ENCODE data around the gene LRRC19.

LRRC19 gene

GRCh38 chr9:26975728-26976707 is 29.5 kb downstream of the LRRC19 start:
- Histone ChIP-seq H2BK5ac (ENCODE audit: low read length) (no peak overlapping the region), H3K18ac (ENCODE audit: low read length) (peak overlapping the region; percentile 79), H3K4me1 (ENCODE audit: control insufficient read depth in 2 of 2, insufficient read depth in 1 of 2, low read depth in 1 of 2, low read length in 2 of 2) (no peaks in the 10 kb centered on the region), H3K4ac (ENCODE audit: low read length) (no peak overlapping the region), H2AK5ac (ENCODE audit: low read depth, low read length) (no peak overlapping the region), H3K79me1 (ENCODE audit: low read depth, low read length) (peaks cover 1% of the 10 kb centered on the region), H3K27ac (replicated peaks; ENCODE audit: low read length) (peak overlapping the region; percentile 82), H4K91ac (ENCODE audit: low read depth, low read length, poor library complexity) (no peak overlapping the region), H4K8ac (ENCODE audit: low read depth, low read length) (no peak overlapping the region), H2BK15ac (ENCODE audit: low read length) (no peak overlapping the region), H2BK120ac (ENCODE audit: low read depth, low read length) (no peak overlapping the region), H3K9me3 (replicated peaks in 1 of 2; ENCODE audit: control insufficient read depth in 2 of 2, insufficient read depth in 1 of 2, low read depth in 1 of 2, low read length in 2 of 2) (peaks cover 3 to 11% of the 10 kb centered on the region in 2 donors), H3K27me3 (ENCODE audit: control insufficient read depth in 3 of 3, insufficient read depth in 3 of 3, low read depth in 1 of 3, low read length in 3 of 3) (no peaks in the 10 kb centered on the region), H3K36me3 (replicated peaks in 1 of 2; ENCODE audit: control insufficient read depth in 2 of 2, insufficient read depth in 2 of 2, low read length in 2 of 2) (peaks cover 2 to 22% of the 10 kb centered on the region in 2 donors), H3K9ac (ENCODE audit: low read depth, low read length, poor library complexity) (no peak overlapping the region), H3K23ac (ENCODE audit: low read depth, low read length, poor library complexity) (no peak overlapping the region), H3K14ac (ENCODE audit: low read length) (no peak overlapping the region), H3K4me2 (ENCODE audit: insufficient read depth, low read length, poor library complexity, severe bottlenecking) (no peak overlapping the region), H2BK12ac (ENCODE audit: low read length) (no peak overlapping the region), H2AFZ (ENCODE audit: low read length) (peak overlapping the region; percentile 32), H3K4me3 (ENCODE audit: low read length in 2 of 2) (no peak overlapping the region)
- WGBS, 2 donors (ENCODE audit: extremely low coverage in 2 of 2, insufficient read length in 2 of 2, insufficient replicate concordance in 1 of 2), result no CpG with 5 or more reads among the region's 18 CpGs
- DNase-seq (ENCODE audit: low spot score), result peak; percentile 30

- Histone ChIP-seq H2AFZ (ENCODE audit: low read length) (no peak overlapping the region), H3K27ac (replicated peaks; ENCODE audit: low read length) (peak overlapping the region; percentile 82), H3K18ac (ENCODE audit: low read length) (no peak overlapping the region), H3K14ac (ENCODE audit: low read length) (no peak overlapping the region), H4K8ac (ENCODE audit: low read depth, low read length) (no peak overlapping the region), H2BK5ac (ENCODE audit: low read length) (no peak overlapping the region), H3K27me3 (ENCODE audit: control insufficient read depth in 3 of 3, insufficient read depth in 3 of 3, low read depth in 1 of 3, low read length in 3 of 3) (no peaks in the 10 kb centered on the region), H3K36me3 (replicated peaks in 1 of 2; ENCODE audit: control insufficient read depth in 2 of 2, insufficient read depth in 2 of 2, low read length in 2 of 2) (peaks cover 0 to 17% of the 10 kb centered on the region in 2 donors), H3K9ac (ENCODE audit: low read depth, low read length, poor library complexity) (no peak overlapping the region), H2BK120ac (ENCODE audit: low read depth, low read length) (no peak overlapping the region), H3K9me3 (replicated peaks in 1 of 2; ENCODE audit: control insufficient read depth in 2 of 2, insufficient read depth in 1 of 2, low read depth in 1 of 2, low read length in 2 of 2) (peaks cover 3 to 11% of the 10 kb centered on the region in 2 donors), H3K4me2 (ENCODE audit: insufficient read depth, low read length, poor library complexity, severe bottlenecking) (no peak overlapping the region), H2BK15ac (ENCODE audit: low read length) (no peak overlapping the region), H3K4me3 (ENCODE audit: low read length in 2 of 2) (no peak overlapping the region), H3K23ac (ENCODE audit: low read depth, low read length, poor library complexity) (no peak overlapping the region), H4K91ac (ENCODE audit: low read depth, low read length, poor library complexity) (no peak overlapping the region), H3K79me1 (ENCODE audit: low read depth, low read length) (peaks cover 1% of the 10 kb centered on the region), H2AK5ac (ENCODE audit: low read depth, low read length) (no peak overlapping the region), H2BK12ac (ENCODE audit: low read length) (no peak overlapping the region), H3K4me1 (ENCODE audit: control insufficient read depth in 2 of 2, insufficient read depth in 1 of 2, low read depth in 1 of 2, low read length in 2 of 2) (no peaks in the 10 kb centered on the region), H3K4ac (ENCODE audit: low read length) (no peak overlapping the region)
- WGBS, 2 donors (ENCODE audit: extremely low coverage in 2 of 2, insufficient read length in 2 of 2, insufficient replicate concordance in 1 of 2), result no CpG with 5 or more reads among the region's 4 CpGs
- no peak for DNase-seq (ENCODE audit: low spot score)
These were observed 30.5 kb downstream of the LRRC19 start for GRCh38 chr9:26974927-26975326.

- Histone ChIP-seq H2BK12ac (ENCODE audit: low read length) (no peak overlapping the region), H3K36me3 (replicated peaks in 1 of 2; ENCODE audit: control insufficient read depth in 2 of 2, insufficient read depth in 2 of 2, low read length in 2 of 2) (peaks cover 0 to 15% of the 10 kb centered on the region in 2 donors), H2AK5ac (ENCODE audit: low read depth, low read length) (no peak overlapping the region), H4K91ac (ENCODE audit: low read depth, low read length, poor library complexity) (no peak overlapping the region), H3K27ac (replicated peaks; ENCODE audit: low read length) (no peak overlapping the region), H3K23ac (ENCODE audit: low read depth, low read length, poor library complexity) (no peak overlapping the region), H2AFZ (ENCODE audit: low read length) (no peak overlapping the region), H3K4ac (ENCODE audit: low read length) (no peak overlapping the region), H3K79me1 (ENCODE audit: low read depth, low read length) (peaks cover 1% of the 10 kb centered on the region), H3K4me2 (ENCODE audit: insufficient read depth, low read length, poor library complexity, severe bottlenecking) (no peak overlapping the region), H3K4me1 (ENCODE audit: control insufficient read depth in 2 of 2, insufficient read depth in 1 of 2, low read depth in 1 of 2, low read length in 2 of 2) (no peaks in the 10 kb centered on the region), H3K18ac (ENCODE audit: low read length) (no peak overlapping the region), H3K4me3 (ENCODE audit: low read length in 2 of 2) (no peak overlapping the region), H3K14ac (ENCODE audit: low read length) (no peak overlapping the region), H2BK5ac (ENCODE audit: low read length) (no peak overlapping the region), H2BK15ac (ENCODE audit: low read length) (no peak overlapping the region), H3K27me3 (ENCODE audit: control insufficient read depth in 3 of 3, insufficient read depth in 3 of 3, low read depth in 1 of 3, low read length in 3 of 3) (no peaks in the 10 kb centered on the region), H3K9ac (ENCODE audit: low read depth, low read length, poor library complexity) (no peak overlapping the region), H3K9me3 (replicated peaks in 1 of 2; ENCODE audit: control insufficient read depth in 2 of 2, insufficient read depth in 1 of 2, low read depth in 1 of 2, low read length in 2 of 2) (peaks cover 3 to 11% of the 10 kb centered on the region in 2 donors), H4K8ac (ENCODE audit: low read depth, low read length) (no peak overlapping the region), H2BK120ac (ENCODE audit: low read depth, low read length) (no peak overlapping the region)
- no CpG with 5 or more reads among the region's 5 CpGs for WGBS, 2 donors (ENCODE audit: extremely low coverage in 2 of 2, insufficient read length in 2 of 2, insufficient replicate concordance in 1 of 2)
- DNase-seq (ENCODE audit: low spot score), result no peak
These were observed 31.5 kb downstream of the LRRC19 start for GRCh38 chr9:26973989-26974388.

GRCh38 chr9:26971721-26972120 is 33.8 kb downstream of the LRRC19 start:
- H3K18ac ChIP-seq (ENCODE audit: low read length), result no peak overlapping the region
- H3K36me3 ChIP-seq (replicated peaks in 1 of 2; ENCODE audit: control insufficient read depth in 2 of 2, insufficient read depth in 2 of 2, low read length in 2 of 2), result peaks cover 0 to 4% of the 10 kb centered on the region in 2 donors
- no peaks in the 10 kb centered on the region for H3K4me1 ChIP-seq (ENCODE audit: control insufficient read depth in 2 of 2, insufficient read depth in 1 of 2, low read depth in 1 of 2, low read length in 2 of 2)
- no peak overlapping the region for H3K27ac ChIP-seq (replicated peaks; ENCODE audit: low read length)
- no peak overlapping the region for H2BK120ac ChIP-seq (ENCODE audit: low read depth, low read length)
- no peak overlapping the region for H2AK5ac ChIP-seq (ENCODE audit: low read depth, low read length)
- no peak overlapping the region for H3K14ac ChIP-seq (ENCODE audit: low read length)
- H2BK5ac ChIP-seq (ENCODE audit: low read length), result no peak overlapping the region
- H2BK12ac ChIP-seq (ENCODE audit: low read length), result no peak overlapping the region
- H3K9me3 ChIP-seq (replicated peaks in 1 of 2; ENCODE audit: control insufficient read depth in 2 of 2, insufficient read depth in 1 of 2, low read depth in 1 of 2, low read length in 2 of 2), result peaks cover 3 to 11% of the 10 kb centered on the region in 2 donors
- no peak overlapping the region for H3K4me3 ChIP-seq (ENCODE audit: low read length in 2 of 2)
- no peak overlapping the region for H4K91ac ChIP-seq (ENCODE audit: low read depth, low read length, poor library complexity)
- no CpG with 5 or more reads among the region's 1 CpG for WGBS, 2 donors (ENCODE audit: extremely low coverage in 2 of 2, insufficient read length in 2 of 2, insufficient replicate concordance in 1 of 2)
- H3K79me1 ChIP-seq (ENCODE audit: low read depth, low read length), result peaks cover 1% of the 10 kb centered on the region
- H3K23ac ChIP-seq (ENCODE audit: low read depth, low read length, poor library complexity), result no peak overlapping the region
- H3K4me2 ChIP-seq (ENCODE audit: insufficient read depth, low read length, poor library complexity, severe bottlenecking), result no peak overlapping the region
- DNase-seq (ENCODE audit: low spot score), result no peak
- no peak overlapping the region for H3K4ac ChIP-seq (ENCODE audit: low read length)
- H3K27me3 ChIP-seq (ENCODE audit: control insufficient read depth in 3 of 3, insufficient read depth in 3 of 3, low read depth in 1 of 3, low read length in 3 of 3), result no peaks in the 10 kb centered on the region
- H2BK15ac ChIP-seq (ENCODE audit: low read length), result no peak overlapping the region
- H2AFZ ChIP-seq (ENCODE audit: low read length), result no peak overlapping the region
- H3K9ac ChIP-seq (ENCODE audit: low read depth, low read length, poor library complexity), result no peak overlapping the region
- H4K8ac ChIP-seq (ENCODE audit: low read depth, low read length), result no peak overlapping the region
